K562 (cell line): Measurements from ENCODE around the gene BBC3. TPM values are rescaled to one million over a fixed set of nuclear protein-coding genes. Genes with fewer than 3 reads are reported as not detected.

Experiments used
- ARID4B ChIP-seq: sonication (generic); formaldehyde crosslinking; IDR thresholded peaks from 2 replicates; pipeline ENCODE4 v1.8.0; 2022; ENCODE audit warnings: mild to moderate bottlenecking, missing genetic modification reagents
- CLOCK ChIP-seq: fragments of 250-450 bp; sonication (Bioruptor Pico); IDR thresholded peaks from 2 replicates; pipeline ENCODE4 v1.4.0; 2020; ENCODE audit warnings: mild to moderate bottlenecking, moderate library complexity, borderline replicate concordance
- HBP1 ChIP-seq: fragments of 450-650 bp; formaldehyde crosslinking; IDR thresholded peaks from 2 replicates; pipeline ENCODE4 v1.4.0; 2022; ENCODE audit warnings: missing genetic modification characterization
- KLF6 ChIP-seq: fragments of 250-450 bp; sonication (Bioruptor Pico); IDR thresholded peaks from 2 replicates; pipeline ENCODE4 v1.4.0; 2020; ENCODE audit warnings: mild to moderate bottlenecking, moderate library complexity, borderline replicate concordance
- POLR2A ChIP-seq: fragments of 450-650 bp; conservative IDR thresholded peaks from 2 replicates; pipeline ENCODE4 v1.6.1; 2016
- PREB ChIP-seq: sonication (generic); formaldehyde crosslinking; IDR thresholded peaks from 2 replicates; pipeline ENCODE4 v1.8.1; 2023; ENCODE audit warnings: mild to moderate bottlenecking, missing genetic modification reagents
- PRMT5 ChIP-seq: sonication (generic); formaldehyde crosslinking; IDR thresholded peaks from 2 replicates; pipeline ENCODE4 v1.5.0; 2020; ENCODE audit warnings: missing genetic modification reagents
- RBM22 ChIP-seq: fragments of 200-400 bp; formaldehyde crosslinking; IDR thresholded peaks from 2 replicates; pipeline ENCODE4 v1.6.1; 2018; ENCODE audit warnings: low read length, low read depth; ENCODE audit not compliant: poor library complexity, severe bottlenecking
- RBM25 ChIP-seq: fragments of 200-400 bp; formaldehyde crosslinking; IDR thresholded peaks from 2 replicates; pipeline ENCODE4 v1.6.1; 2018; ENCODE audit warnings: low read length, low read depth, moderate library complexity; ENCODE audit not compliant: severe bottlenecking
- RFX7 ChIP-seq: fragments of 250-450 bp; sonication (Bioruptor Pico); IDR thresholded peaks from 2 replicates; pipeline ENCODE4 v1.5.1; 2021; ENCODE audit warnings: mild to moderate bottlenecking
- SRSF7 ChIP-seq: fragments of 200-400 bp; formaldehyde crosslinking; optimal IDR thresholded peaks from 2 replicates; pipeline ENCODE3; 2017; ENCODE audit warnings: mild to moderate bottlenecking, low read depth, low read length
- THRB ChIP-seq: fragments of 450-650 bp; formaldehyde crosslinking; conservative IDR thresholded peaks from 2 replicates; pipeline ENCODE4 v1.4.0; 2022; ENCODE audit warnings: mild to moderate bottlenecking, missing genetic modification characterization
- XRCC4 ChIP-seq: IDR thresholded peaks from one replicate; pipeline ENCODE4 v1.6.1; 2011; ENCODE audit not compliant: insufficient read depth, insufficient read length; ENCODE audit errors: extremely low read depth
- ZC3H8 ChIP-seq: fragments of 450-650 bp; IDR thresholded peaks from 2 replicates; pipeline ENCODE4 v1.6.1; 2017
- ZNF12 ChIP-seq: sonication (generic); formaldehyde crosslinking; IDR thresholded peaks from 2 replicates; pipeline ENCODE4 v1.4.0; 2020; ENCODE audit warnings: mild to moderate bottlenecking, missing genetic modification reagents
- ZNF239 ChIP-seq: fragments of 250-450 bp; sonication (Bioruptor Pico); IDR thresholded peaks from 2 replicates; pipeline ENCODE4 v1.4.0; 2020; ENCODE audit warnings: mild to moderate bottlenecking
- polyA plus RNA-seq, 8 experiments: library from polyadenylated mRNA; depleted of rRNA in 4 of 8; stranded (reverse) in 5 of 8; unstranded in 3 of 8; fragments of >200 nt; fragmentation: Nextera tagmentation in 2 of 8; fragmentation: Illumina TruSeq in 1 of 8; extraction: Ambion mirVana in 2 of 8; extraction: Trizol in 1 of 8; gene quantifications; 2 replicates each; pipeline versions ENCODE4 v1.2.1 to v1.2.3, GENCODE V29; 2011 to 2014; ENCODE audit warnings: inconsistent platforms in 1 of 8, missing spikeins in 1 of 8
- total RNA-seq, 7 experiments: library from RNA; depleted of rRNA in 6 of 7; stranded (reverse); fragments of >200 nt in 6 of 7; fragmentation: Illumina TruSeq in 2 of 7; extraction: Trizol in 2 of 7; gene quantifications; 2 replicates each; pipeline versions ENCODE4 v1.2.1 to v1.2.3, GENCODE V29; 2011 to 2021; ENCODE audit warnings: low replicate concordance in 1 of 7

BBC3 gene
- total and polyA plus RNA-seq, 9 of the 15 experiments (the other 6 are each of a cell fraction or from before 2014, with no cell fraction given) = 0.15 to 30.7 (median 4.8) TPM

GRCh38 chr19:47240996-47241918 lies 10.3 kb upstream of the BBC3 start (continued):
- TF ChIP-seq ARID4B (CRISPR knock-in tag) (no peak), PRMT5 (CRISPR knock-in tag) (no peak), ZNF12 (CRISPR knock-in tag) (no peak), KLF6 (CRISPR knock-in tag) (no peak), RBM25 (no peak), CLOCK (CRISPR knock-in tag) (no peak), XRCC4 (no peak), POLR2A (no peak), PREB (no peak), SRSF7 (no peak), HBP1 (CRISPR knock-in tag) (peak; percentile 72; the same call in 1 of the 2 replicates), RBM22 (no peak), ZNF239 (CRISPR knock-in tag) (no peak), ZC3H8 (no peak; the same call in 1 of the 2 replicates), RFX7 (no peak), THRB (CRISPR knock-in tag) (peak; percentile 81)
